Measurements from ENCODE around the gene RRN3.
"Not testable (repeated sequence)": the region's sequence is repeated elsewhere in the genome, so short reads cannot be mapped to it uniquely, and the experiment has no call there.

The RRN3 gene

DNA sequence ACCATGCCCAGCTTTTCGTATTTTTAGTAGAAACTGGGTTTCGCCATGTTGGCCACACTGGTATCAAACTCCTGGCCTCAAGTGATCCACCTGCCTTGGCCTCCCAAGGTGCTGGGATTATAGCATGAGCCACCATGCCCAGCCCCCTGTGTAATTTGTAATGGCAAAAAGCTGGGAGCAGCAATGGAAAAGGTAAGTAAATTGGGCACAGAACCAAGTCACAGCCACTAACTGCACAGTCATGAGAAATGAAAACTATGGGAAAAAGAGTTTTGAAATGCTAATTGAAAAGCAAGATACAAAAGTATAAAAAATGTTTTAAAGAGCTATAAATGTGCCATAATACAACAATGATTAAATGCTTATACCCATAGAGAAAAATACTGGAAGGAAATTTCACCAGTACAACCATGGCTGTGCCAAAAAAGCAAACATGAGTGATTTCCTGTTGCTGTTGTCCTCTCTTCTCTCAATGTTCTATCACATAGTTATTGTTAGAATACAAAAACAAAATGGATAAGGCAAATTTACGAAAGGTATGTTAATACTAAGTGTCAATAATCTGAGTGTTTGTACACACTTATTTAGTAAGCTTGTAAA, 44.4 kb downstream of the RRN3 start:
- no peak for DNase-seq

DNA sequence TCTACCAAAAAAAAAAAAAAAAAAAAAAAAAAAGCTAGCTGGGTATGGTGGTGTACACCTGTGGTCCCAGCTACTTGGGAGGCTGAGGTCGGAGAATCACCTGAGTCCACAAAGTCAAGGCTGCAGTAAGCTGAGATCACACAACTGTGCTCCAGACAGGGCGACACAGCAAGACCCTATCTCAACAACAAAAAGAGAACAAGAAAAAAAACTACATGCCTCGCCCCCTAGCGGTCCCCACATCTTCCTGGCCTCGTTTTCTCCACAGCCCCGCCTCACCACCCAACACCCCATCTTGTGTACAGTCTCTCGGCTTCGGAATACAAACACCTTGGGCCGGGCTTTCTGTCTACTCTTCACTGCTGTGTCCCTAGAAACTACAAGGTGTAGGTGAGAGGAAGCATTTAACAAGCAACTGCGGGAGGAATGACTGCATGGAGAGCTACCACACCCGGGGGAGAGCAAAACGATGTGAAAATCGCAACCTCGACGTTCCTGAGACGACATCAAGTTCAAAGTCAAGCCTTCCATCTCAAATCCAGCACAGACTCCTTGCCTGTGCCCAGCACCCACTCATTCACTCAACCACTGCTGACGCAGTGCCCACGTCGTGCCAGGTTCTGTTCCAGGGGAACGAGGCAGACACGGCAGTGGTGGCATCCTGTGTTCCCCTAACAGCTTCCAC, 47.2 kb downstream of the RRN3 start:
- no peak for DNase-seq

DNA sequence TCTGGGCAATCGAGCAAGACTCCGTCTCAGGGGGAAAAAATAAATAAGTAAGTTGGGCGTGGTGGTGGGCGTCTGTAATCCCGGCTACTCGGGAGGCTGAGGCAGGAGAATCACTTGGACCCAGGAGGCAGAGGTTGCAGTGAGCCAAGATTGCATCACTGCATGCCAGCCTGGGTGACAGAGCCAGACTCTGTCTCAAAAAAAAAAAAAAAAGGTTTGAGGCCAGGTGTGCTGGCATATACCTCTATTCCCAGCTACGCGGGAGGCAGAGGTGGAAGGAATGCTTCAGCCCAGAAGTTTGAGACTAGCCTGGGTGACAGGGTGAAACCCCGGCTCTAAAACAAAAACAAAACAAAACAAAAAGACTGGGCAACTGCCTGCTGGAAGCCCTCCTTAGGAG, 48.8 kb downstream of the RRN3 start:
- not testable (repeated sequence) for DNase-seq

DNA sequence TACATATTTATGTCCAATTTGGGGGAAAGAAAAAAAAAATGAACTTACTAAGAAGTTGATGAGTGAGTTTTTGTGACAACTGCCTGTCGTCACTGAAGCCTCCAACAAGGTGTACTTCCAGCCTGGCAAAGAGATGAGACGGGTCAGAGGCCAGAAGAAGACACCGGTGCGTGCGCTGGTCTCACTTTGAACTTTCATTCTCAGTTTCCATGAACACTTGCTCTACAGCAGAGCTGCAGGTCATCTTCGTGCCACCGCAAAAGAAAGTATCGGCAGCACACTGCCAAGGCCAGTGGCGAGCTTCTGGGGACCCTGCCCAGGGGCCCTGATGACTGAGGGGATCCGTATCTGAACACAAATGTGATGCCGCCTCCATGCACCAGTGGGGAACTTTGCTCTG, 49.8 kb downstream of the RRN3 start:
- no peak for DNase-seq

DNA sequence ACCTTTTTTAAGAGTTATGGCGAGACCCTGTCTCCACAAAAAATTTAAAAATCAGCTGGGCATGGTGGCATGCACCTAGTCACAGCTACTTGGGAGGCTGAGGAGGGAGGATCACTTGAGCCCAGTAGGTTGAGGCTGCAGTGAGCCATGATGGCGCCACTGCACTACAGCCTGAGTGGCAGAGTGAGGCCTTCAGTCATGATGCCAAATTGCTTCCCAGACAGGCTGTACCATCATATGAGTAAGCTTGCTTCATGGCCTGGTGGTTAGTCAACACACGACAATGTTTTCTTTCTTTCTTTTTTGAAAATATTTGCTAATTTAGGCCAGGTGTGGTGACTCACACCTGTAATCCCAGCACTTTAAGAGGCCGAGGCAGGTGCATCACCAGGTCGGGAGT, 50.7 kb downstream of the RRN3 start:
- no peak for DNase-seq

DNA sequence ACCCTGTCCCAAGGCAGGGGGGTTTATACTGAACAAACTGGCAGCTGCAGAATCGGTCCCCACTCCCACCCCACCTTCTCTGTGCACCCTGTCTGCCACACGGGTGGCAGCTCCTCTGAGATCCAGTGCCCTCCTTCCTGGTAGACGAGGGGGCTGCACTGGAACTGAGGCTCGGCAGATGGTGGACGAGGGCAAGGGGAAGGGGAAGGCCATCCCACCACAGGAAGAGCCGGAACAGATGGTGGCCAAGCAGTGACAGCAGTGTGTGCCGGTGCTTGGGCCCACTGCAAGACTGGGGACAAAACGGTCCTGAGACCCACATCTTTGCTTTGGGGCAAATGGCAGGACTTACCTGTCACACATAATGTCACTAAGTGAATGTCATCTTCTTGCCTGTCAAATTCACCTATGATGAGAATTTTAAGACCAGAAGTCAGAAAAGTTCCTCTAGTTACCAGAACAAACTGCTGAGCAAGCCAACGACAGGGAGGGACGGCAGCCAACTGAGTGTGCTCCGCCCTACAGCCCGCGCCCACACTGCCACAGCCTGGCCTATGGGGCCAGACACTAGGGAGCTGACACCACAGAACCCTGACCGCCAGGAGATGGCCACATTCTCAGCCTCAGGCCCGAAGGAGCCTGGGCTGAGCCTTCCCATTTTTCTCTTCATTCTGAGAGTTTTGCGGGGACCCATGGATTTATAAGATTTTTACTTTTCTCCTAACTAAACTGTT, 52.6 kb downstream of the RRN3 start:
- no peak for DNase-seq

DNA sequence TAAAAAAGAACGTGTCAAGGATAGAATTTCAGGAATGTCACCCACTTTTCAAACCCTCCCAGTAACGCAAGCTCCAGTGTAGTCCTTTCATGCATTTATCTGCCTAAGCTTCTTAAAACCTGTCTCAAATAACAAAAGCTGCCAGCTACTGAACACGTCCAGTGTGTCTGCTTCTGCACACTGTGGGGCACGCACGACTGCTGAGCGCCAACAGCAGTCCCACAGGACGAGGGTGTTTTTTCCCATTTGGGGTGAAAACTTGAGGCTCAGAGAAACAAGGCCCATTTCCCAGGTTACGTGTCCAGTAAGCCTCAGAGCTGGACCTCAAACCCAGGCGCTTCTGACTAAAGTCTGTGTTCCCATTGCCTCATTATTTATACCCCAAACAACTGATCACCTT, 55.4 kb downstream of the RRN3 start:
- no peak for DNase-seq

DNA sequence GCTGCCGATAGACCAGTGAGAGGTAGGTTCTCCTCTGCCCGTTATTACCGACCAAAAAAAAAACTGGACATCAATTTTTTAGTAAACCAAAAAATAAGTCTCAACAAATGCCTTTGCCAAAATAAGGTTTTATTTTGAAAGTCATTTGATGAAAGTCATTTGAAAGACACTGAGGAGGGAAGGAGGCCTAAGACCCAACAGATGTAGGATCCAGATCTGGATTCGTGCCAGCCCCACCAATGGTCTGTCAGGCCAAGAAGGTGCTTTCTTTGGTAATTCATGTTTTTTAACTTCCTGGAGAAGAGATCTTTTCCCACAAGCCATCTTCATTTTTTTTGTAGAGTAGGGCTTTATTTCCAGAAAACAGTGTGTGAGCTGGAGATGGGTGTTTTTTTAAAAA, 56.3 kb downstream of the RRN3 start:
- DNase-seq = no peak

DNA sequence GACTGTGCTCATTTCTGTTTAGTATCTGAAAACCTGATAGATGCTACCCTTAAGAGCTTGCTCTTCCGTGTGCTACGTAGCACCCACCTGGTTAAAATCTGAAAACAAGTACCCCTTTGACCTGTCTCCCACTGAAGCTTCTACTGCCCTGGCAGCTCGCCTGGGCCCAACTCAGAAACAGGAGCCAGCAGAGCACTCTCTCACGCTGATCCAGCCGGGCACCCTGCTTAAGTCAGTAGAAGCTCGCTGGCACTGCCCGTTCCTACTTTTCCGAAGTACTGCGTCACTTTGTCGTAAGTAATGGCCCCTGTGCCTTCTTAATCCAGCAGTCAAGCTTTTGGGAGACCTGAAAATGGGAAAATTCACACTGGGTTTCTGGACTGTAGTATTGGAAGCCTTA, 57.1 kb downstream of the RRN3 start:
- DNase-seq = no peak

DNA sequence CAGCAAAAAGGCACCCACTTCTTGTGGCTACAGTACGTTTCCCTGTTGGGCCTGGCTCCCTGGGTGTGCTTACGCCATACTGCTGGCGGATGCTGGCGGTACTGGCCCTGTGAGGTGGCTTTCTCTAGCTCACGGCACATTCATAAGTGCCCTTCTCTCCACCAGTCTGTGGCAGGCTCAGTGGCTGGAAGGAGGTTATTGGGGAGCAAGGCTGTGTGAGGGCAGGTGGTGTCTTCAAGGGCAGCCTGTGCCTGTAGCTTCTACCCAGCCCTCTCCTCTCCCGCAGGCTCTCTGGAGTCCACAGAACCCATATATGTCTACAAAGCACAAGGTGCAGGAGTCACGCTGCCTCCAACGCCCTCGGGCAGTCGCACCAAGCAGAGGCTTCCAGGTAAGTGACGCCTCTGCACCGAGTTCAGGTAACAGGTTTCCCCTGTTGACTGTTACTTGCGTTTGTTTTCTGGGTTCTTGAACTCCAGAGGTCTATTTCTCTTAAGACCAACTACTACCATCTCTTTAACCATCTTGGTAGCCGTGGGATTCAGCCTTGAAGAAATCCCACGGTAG, 58.8 kb downstream of the RRN3 start:
- DNase-seq = no peak

DNA sequence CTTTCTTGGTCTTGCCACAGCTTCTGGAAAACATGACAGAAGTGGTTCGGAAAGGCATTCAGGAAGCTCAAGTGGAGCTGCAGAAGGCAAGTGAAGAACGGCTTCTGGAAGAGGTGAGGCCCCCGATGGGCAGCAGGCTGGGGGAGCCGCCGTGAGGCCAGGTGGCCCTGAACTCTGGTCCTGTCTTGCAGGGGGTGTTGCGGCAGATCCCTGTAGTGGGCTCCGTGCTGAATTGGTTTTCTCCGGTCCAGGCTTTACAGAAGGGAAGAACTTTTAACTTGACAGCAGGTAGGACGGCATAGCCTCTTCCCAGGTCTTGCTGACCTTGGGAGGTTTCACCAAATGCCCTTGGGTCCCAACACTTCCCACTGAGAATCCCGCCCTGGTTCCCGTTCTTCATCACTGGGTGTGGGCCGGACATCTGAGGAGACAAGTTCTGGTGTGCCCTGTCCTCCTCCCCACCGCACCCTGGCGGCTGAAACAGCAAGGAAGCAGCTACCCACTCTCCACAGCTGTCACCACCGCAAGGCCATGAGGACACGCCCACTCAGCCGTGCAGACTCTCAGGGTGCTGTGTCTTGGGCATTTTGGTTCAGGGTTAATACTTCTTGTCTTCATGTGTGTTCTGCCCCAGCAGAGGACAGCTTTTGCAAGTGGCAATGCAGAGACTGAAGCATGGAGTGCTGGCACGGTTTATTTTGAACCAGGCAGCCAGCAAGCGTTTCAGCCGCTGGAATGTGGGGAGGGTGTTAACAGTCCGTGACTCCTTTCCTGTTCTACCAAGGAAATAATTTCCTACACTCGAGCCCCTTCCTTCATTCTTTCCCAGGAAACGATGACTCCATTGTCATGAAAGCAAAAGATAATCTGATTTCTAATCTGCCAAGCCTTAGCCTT, 59.6 kb downstream of the RRN3 start:
- DNase-seq = no peak

DNA sequence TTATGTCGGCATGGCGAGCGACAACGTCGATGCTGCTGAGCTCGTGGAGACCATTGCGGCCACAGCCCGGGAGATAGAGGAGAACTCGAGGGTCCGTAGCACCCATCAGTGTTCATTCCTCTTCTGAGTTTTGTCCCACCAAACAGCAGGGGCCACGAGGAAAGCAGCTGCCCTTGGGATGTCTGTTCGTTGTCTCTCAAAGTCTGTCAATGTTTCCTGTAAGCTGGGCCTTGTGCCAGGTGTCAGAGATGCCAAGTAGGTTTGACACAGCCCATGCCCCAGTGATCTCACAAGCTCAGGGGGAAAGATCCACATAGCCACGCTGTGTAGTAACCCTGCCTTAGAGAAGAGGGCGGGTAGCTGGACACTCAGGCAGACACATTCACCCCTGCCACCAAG, 60.8 kb downstream of the RRN3 start:
- DNase-seq = no peak

DNA sequence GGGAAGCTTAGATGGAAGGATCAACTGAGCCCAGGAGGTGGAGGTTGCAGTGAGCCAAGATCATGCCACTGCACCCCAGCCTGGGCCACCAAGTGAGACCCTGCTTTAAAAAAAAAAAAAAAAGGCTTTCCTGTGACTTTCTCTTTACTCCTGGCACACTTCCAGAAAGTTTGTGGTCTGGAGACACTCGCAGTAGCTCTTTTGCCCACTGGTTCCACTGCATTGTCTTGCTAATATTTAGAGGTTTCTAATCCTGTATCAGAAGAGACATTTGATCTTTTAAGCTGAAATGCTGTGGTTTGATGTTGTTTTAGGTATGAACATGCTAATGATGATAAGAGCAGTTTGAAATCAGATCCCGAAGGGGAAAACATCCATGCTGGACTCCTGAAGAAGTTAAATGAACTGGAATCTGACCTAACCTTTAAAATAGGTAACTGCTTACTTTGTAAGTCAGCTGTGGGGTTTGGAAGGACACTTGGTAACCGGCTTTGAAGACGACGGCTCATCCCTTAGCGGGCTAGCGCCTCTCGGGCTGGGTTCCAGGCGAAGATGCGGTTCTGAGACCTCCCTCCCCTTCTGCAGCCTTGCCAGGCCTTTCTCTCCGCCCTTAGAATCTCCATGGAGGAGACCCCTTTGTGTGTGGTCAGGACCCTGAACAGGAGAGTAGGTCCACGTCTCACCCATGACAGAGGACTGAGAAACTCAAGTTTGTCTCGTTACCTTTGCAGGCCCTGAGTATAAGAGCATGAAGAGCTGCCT, 61.3 kb downstream of the RRN3 start:
- peak; percentile 29 for DNase-seq

DNA sequence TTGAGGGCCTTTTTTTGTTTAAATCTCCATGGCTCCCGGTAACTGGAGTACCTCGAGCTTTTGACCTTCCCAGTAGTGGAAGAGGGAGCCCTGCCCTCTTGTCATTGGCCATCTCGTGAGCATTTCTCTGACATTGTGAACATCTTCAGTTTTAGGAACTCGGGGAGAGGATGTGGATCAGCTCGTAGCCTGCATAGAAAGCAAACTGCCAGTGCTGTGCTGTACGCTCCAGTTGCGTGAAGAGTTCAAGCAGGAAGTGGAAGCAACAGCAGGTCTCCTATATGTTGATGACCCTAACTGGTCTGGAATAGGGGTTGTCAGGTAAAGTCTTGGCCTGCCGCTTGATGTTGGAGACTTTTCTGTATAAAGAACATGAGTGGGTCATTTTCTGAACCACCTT, 62.5 kb downstream of the RRN3 start:
- DNase-seq = no peak

DNA sequence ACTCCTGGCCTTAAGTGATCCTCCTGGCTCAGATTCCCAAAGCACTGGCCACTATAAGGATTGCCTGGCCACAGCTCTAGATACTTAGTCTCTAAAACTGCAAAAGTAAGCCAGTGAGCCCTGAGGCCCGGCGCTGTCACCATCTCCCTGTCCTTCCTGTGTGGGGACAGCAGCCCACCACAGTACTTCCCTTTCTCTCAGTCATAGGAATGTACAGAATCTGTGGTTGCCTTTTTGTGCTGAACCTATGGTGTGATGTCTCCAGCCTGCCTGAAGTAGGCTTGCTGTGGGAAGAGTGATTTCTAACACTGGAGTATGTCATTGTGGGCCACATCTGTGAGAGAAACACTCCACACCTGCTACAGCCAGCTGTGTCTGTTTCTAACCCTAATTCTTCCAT, 62.9 kb downstream of the RRN3 start:
- DNase-seq = no peak

DNA sequence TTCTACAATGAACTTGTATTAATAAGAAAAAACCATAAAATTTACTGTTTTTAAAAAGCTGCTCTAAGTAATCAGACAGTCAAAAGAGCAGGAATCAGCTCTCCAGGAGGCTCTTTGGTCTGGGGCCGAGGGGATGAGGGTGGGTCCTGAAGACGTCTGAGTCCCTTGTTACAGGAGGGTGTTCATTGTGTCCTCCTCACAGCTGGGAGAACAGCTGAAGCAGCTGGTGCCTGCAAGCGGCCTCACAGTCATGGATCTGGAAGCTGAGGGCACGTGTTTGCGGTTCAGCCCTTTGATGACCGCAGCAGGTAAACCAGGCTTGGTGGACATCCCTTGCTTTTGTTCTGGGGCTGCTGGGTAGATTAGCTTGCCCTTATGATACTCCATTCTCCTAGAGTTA, 64.3 kb downstream of the RRN3 start:
- not testable (repeated sequence) for DNase-seq

DNA sequence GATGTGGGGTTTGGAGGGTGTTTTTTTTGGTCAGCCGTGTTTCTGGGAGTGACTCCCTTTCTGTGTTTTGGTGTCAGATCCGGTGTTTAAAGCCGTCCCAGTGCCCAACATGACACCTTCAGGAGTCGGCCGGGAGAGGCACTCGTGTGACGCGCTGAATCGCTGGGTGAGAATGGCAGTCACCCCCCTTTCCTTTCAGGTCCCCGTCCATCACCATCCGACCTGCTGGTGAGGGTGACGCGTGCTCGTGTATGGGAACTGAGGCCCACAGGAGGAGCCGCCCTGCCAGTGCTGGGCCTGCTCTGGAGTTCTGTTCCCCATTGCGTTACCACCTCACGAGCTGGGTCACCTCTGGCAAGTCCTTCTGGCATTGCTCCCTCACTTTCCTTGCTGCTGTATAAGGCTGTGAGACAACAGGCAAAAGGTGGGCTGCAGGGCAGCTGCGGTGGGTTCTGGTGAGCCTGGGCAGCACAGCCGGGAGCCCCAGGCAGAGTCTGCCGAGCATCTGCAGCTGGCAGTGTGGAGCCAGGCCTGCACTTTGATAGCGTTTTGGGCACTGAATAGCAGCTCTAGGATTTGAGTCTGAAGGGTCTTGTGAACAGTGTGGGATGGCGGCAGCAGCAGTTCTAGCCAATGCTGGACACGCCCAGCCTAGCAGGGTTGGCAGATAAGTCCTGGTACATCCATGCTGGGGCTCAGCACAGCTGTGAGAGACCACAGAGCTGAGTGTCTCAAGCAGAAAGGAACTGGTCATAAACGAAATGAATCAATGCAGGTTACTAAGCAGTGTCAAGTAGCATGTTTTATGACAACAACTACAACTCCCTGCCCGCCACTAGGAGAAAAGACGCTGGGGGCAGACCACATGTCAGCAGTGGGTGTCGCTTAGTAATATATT, 65.0 kb downstream of the RRN3 start:
- DNase-seq = not testable (repeated sequence)

DNA sequence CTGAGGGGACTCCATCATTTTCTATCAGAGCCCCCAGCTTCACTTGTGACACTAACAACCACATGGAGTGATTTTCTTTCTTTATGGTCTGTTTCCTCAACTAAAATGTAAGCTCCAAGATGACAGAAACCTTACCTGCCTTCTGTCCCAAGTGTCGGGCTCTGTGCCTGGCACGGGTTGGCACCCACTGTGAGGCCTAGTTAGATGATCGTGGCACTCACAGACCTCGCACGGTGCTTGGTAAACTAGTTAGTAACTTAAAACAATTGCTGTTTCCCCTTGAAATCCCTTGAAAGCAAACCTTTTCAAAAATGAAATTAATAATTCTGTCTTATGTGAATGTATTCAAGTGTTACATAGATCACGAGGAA, 65.7 kb downstream of the RRN3 start:
- DNase-seq = not testable (repeated sequence)

DNA sequence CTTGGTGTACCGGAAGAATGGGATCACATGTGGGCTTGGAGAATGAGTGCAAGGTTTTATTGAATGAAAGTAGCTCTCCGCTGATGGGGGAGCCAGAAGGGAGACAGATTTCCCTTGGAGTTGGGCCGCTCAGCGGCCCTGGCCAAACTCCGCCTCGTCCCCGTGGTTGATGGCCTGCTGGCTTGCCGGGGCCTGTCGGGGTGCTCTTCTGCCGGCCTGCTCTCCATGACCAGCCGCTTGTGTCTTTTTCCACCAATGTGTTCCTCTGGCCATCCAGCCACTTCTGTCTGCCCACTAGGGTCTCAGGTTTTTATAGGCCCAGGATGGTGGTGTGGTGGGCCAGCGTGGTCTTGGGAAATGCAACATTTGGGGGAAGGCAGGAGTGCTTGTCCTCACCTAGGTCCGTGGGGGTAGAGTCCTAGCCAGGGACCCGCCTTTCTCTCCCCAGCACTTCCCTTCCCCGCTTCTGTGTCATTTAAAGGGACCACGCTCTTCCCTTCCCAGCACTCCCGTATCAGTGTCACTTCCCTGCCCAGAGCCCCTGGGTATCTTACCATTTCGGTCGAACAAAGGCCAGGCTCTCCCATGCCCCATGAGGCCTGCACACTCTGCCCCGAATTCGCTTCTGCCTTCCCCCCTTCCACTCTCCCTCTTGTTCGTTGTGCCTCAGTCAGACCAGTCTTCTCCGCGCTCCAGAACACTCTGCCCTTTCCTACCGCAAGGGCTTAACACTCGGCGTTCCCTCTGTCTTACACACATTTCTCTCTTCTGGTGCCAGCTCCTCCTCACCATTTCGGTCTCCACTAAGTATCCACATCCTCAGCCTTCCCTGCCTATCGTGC, 66.3 kb downstream of the RRN3 start:
- not testable (repeated sequence) for DNase-seq

DNA sequence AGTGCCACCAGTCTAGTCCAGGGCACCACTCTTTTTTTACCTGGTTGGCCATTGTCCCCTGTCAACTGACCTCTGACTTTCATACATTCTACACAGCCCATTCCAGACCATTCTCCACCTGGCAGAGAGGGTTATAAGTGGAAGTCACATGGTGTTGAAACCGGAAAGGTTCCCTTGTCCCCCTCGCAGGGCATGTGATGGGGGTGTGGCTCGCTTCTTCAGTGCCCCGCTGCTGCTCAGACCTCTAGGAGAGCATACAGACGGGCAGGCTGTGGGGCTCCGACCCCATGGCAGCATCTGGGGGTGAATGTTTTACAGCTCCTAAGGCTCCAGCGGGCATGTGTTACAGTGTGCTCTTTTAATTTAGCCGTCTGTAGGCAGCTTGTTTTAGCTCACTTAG, 67.0 kb downstream of the RRN3 start:
- DNase-seq = not testable (repeated sequence)
